HG03571 (cell line): ENCODE measurements around the gene EXD1.
"Not testable (repeated sequence)": the region's sequence is repeated elsewhere in the genome, so short reads cannot be mapped to it uniquely, and the experiment has no call there.

Experiments
- ATAC-seq: cut with Tn5 transposase; IDR thresholded peaks from one replicate; pipeline ENCODE4 v1.9.1; 2021; ENCODE audit not compliant: unreplicated experiment

EXD1 gene, protein sequence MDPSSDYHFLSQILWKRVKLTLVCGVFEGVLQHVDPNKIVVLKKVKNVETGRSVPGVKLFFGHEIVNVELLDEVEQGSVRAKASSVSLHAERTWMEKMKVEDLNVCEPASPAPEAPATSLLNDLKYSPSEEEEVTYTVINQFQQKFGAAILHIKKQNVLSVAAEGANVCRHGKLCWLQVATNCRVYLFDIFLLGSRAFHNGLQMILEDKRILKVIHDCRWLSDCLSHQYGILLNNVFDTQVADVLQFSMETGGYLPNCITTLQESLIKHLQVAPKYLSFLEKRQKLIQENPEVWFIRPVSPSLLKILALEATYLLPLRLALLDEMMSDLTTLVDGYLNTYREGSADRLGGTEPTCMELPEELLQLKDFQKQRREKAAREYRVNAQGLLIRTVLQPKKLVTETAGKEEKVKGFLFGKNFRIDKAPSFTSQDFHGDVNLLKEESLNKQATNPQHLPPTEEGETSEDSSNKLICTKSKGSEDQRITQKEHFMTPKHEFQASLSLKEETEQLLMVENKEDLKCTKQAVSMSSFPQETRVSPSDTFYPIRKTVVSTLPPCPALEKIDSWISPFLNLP

DNA sequence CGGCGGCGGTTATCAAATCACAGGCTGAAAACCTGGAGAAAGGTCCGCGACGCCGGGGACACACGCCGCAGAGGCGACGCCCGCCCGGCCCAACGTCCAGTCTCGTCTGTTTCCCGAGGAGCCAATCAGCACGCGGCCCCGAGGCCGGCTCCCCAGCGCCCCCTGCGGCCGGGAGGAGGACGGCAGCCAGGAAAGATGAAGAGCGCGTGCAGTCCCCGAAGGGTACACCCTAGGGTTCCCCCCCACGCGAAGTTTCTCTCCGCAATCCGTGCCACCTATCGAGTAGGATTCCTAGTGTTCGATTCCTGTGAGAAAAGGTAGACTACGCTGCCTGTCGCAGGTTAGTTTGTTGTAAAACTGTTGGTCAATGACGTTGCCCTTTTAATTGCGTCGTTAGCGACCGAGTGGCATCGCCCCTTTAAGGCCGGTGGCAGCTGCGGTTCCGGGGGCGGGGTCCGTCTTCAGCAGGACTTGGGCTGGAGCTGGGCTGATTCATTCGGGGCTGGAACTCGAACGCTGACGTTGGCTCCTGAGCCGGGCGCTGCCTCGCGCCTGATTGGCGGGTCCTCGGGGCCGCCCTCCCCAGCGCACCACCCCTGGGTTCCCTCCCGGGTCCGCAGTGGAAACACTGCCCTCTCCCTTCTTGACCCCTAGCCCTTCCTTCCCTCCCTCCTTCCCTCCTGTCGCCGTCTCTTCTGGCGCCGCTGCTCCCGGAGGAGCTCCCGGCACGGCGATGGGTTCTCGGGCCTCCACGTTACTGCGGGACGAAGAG is at the start of gene EXD1, which contains the start of gene CHP1:
TSS of gene EXD1 (minus strand) at position 108 of the 772 bp plus-strand sequence. CDS start 4,182 bp downstream, outside the sequence.
TSS of gene CHP1 (plus strand) at position 619 of the 772 bp plus-strand sequence. CDS start at position 734, 115 bp downstream.
- ATAC-seq, result peak; percentile 95

DNA sequence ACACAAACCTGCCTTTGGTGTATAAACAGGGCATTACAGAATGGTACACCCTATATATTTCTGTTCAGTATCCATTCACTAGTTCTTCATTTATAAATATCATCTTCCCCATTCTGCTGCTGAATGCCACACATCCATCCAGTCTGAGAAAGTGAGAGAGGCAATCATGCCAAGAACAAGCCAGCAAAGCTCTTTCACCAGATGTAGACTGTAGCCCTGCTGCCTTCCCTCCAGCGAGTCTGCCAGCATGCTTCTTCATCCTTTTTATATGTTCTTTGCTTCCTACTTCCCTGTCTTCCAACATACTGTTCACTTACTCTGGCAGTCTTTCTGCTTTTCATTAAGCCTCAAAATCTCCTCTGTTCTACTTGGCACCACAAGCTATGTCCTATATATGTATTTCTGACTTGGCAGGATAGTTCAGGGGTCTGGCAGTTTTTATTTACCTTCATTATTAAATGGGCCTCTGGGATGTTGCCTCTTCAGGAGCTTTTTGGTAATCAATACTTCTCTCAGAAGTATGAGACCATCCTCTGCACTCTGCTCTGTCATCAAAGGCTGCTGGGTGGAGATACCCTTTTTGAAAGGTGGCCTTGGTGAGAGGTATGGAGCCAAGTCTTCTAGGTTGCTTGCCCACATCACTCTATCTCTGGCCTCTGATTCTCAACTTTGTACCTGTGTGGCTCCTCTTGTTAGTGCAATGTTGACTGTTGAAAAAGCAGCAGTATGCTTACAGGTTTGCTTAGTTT is 49.2 kb upstream of the EXD1 start:
- ATAC-seq, result no peak

DNA sequence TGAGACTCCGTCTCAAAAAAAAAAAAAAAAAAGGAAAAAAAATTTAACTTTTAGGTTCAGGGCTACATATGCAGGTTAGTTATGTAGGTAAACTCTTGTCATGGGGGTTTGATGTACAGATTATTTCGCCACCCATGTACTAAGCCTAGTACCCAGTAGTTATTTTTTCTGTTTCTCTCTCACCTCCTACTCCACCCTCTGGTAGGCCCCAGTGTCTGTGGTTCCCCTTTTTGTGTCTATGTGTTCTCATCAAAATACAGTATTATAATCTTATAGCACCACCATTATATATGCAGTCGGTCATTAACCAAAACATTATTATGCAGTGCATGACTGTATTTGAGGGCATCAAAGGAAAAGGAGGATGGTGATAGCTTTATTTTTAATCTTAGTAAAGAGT is 47.8 kb upstream of the EXD1 start:
- ATAC-seq, result no peak

DNA sequence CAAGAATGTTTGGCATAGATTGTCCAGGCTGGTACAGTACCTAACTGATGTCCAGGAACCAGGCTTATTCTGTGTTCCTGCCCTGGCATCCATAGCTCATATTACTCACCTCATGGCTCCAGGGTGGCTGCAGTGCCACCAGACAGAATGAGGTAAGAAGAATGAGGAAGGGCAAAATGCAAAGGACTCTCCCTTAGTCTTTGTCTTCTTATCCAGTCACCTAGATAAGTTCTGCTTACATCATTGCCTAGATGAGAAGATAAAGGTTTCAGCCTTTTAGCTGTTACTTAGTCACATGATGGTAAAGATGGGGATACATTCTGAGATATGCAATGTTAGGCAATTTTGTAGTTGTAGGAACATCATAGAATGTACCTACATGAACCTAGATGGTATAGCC is 46.3 kb upstream of the EXD1 start:
- no peak for ATAC-seq

DNA sequence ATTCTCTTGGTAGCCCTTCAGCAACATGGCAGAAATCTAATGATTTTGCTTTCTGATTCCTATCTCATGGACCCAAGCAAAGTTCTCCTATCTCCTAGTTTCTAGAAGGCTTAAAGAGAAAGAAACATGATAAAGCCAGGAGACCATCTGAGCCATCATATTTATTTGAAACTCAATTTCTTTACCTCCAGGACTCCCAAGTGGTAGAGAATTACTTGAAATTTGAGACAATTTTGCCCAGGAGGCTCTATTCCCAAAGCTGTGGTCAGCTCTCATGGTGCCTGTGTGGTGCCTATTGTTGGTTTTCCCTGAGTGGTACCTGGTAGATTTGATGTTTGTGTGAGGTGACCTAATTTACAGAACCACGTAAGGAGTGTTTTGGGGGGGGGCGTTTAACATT is 39.3 kb upstream of the EXD1 start:
- ATAC-seq, result no peak

DNA sequence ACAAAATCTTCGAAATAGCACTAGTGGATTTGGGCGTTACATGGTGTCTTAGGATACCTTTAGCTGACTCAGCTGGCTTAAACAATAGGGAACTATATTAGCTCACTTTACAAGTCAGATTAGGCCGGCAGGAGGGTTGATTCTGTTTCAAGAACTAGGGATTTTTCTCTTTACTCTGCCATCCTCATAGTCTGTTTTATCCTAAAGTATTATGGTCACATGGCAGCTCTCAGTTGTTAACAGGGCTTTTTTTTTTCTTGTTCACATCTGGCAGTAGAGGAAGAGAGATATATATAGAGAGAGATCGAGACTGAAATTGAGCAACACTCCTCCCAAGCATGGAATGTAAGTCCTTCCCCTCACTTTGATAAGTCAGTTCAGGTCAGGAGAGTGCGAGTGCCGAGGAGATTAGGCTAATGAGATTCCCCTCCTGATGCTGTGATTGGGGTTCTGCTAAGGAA is 33.4 kb upstream of the EXD1 start:
- ATAC-seq, result no peak

DNA sequence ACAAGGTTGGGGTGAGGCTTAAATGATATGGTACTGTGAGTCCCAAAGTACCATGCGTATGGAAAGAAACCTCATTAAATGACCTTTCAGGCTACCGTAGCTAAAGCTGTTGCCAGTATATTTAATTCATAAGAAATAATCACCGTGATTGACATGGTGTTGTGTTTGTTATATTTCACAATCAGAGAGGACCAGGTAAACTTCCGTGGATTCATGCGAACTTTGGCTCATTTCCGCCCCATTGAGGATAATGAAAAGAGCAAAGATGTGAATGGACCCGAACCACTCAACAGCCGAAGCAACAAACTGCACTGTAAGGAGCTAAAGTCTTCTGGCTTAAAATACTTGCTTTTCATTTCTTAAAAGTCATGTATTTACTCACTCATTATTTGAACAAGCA is 32.0 kb upstream of the EXD1 start:
- ATAC-seq, result no peak

DNA sequence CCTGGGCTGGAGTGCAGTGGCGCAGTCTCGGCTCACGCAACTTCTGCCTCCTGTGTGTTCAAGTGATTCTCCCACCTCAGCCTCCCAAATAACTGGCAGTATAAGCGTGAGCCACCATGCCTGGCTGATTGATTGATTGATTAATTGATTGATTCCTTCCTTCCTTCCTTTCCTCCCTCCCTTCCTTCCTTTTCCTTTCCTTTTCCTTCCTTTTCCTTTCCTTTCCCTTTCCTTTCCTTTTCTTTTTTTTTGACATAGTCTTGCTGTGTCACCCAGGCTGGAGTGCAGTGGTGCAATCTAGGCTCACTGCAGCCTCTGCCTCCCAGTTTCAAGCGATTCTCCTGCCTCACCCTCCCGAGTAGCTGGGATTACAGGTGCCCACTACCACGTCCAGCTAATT is 30.4 kb upstream of the EXD1 start:
- ATAC-seq, result not testable (repeated sequence)

DNA sequence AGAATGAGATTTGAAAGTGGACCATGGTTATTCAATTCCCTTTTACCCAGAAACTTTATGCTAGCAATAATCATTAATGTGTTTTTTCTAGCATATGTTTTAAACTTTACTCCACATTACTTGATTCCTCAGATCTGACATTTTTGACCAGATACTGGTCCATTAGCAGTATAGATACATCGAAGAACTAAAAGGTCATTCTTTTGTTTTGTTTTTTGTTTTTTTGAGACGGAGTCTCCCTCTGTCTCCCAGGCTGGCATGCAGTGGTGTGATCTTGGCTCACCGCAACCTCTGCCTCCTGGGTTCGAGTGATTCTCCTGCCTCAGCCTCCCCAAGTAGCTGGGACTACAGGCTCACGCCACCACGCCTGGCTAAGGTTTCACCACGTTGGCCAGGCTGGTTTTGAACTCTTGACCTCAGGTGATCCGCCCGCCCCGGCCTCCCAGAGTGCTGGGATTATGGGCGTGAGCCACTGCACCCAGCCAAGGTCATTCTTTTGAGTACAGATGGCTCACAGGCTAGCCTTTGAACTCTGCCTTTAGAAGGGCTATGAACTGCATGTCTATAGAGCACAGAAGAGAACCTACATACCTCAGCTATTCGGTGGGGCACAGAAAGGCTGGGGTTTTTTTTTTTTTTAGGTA is 29.1 kb upstream of the EXD1 start:
- no peak for ATAC-seq

DNA sequence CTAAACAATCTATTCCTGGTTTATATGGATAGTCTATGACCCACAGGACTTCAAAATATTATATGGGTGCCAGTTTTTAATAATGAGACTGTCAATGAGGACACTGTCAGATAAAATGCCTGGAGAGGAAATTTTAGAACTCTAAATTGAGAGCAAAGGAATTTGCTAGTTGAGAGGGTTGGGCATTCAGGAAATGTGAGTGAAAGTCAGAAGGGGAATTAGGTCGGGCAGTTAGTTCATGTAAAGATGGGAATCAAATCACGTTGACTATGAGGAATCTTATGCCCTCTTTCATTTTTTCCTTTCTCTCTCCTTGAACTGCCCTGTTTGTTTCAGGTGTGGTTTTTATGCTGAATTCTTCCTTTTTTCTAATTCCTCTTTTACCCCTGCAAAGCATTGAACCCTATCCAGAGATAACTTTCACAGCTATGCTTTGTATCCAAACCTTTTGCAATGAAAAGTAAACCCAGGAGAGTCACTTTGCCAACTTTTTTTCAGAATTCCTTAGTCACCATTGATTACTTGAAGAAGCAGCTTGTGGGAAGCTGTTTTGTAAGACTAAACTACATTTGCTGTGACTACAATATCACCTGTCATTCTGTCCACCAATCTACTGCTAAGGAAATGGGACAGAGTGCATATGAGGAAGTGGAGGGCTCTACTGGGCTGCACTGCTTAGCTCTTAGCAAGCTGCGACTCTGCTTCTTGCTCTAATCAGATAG is 28.4 kb upstream of the EXD1 start:
- ATAC-seq, result no peak

DNA sequence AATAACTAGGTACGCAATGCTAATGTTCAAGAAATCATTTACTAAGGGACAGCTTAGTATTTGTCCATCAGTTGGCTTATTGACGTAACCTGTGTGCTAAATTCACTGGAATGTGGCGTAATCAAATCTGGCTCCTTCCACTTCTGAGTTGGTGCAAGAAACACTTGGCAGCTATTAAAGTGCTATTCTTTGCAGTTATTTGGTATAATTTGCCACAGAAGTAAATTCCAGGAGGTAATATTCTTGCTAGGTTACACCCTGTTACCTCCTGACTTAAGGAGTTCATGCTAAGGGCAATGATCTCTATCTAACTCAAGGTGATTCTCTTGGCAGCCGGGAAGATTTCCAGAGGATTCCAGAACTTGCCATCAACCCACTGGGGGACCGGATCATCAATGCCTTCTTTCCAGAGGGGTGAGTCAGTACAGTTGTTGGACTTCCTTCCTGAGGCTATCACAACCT is 26.1 kb upstream of the EXD1 start:
- ATAC-seq, result no peak

DNA sequence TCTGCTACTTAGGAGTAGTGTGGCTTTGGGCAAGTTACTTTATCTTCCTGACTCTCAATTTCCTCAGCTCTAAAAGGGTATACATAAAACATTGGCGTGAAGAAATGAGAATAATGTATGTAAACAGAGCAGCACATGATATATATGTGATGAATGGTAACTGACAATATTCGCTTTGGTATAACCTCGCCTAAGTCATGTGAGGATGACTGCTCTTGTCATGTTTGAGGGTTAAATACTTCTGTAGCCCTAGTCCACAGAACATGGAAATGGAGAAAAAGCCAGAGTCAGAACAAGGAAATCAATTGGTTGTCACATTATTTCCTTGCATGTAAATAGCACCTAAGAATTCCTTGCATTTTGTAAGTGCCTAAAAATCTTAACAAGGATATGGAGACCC is 25.5 kb upstream of the EXD1 start:
- no peak for ATAC-seq

DNA sequence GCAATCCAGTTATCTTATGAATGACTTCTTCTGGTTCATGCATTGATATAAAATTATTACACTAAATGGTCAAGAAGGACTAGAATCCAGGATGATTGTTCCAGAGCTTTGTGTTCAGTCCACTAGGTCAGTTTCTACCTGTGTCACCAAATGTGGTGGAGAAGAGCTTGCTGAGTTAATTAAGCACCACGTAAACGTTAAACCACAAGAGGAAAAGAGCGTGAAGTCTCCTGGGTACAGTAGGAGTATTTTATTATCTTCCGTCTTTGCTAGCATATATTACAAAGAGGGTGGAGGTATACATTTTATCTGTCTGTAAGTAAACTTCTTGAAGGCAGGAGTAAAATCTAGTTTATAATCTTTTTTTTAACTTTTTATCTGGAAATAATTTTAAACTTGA is 24.0 kb upstream of the EXD1 start:
- no peak for ATAC-seq

DNA sequence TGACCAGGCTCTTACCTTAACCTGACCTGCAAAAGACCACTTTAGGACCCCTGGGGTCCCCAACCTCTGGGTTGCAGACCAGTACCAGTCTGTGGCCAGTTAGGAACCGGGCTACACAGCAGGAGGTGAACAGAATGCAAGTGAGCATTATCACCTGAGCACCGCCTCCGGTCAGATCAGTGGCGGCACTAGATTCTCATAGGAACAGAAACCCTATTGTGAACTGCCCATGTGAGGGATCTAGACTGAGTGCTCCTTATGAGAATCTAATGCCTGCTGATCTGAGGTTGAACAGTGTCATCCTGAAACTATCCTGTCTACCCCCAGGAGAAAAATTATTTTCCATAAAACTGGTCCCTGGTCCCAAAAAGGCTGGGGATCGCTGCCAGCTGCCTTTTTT is 20.9 kb upstream of the EXD1 start:
- ATAC-seq, result no peak

DNA sequence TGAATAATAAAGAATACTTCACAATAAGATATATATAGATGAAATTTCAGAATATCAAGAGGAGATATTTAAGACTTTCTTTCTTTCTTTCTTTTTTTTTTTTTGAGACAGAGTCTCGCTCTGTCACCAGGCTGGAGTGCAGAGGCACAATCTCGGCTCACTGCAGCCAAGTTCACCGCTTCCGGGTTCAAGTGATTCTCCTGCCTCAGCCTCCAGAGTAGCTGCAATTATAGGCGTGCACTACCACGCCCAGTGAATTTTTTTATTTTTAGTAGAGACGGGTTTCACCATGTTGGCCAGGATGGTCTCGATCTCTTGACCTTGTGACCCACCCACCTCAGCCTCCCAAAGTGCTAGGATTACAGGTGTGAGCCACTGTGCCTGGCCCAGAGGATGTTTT is 20.2 kb upstream of the EXD1 start:
- ATAC-seq, result not testable (repeated sequence)

DNA sequence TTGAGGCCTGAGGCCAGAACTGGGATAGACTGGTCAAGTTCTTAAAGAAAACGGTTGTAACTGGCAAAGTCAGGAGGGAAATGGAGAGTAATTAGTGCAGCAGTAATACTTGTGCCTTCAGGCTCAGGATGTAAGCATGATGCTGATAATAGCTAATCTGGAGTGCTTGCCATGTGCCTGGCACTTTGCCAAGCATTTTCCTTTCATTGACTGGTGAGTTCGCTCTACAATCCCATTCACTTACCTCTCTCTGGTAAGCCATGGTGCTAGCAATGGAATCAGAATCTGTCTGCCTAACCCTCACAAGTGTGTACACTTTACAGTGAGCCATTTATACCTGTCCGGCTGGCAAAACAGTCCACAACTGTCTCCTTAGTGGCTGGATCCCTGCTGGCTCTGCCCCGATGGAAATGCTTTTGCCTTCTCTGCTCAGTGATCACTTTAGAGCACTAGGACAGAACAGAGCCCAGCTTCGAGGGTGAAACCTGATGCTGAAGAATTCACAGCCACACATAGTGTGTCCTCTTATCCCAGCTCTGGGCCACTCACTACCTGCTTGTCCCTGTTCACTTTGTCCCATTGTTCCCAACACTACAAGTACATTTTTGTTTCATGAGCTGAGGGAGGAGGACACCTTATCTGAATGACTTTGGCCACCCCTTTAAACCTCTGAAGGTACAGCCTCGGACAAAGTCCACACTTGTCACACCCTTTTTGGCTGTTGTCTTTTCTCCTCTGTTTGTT is 10.8 kb upstream of the EXD1 start:
- no peak for ATAC-seq

DNA sequence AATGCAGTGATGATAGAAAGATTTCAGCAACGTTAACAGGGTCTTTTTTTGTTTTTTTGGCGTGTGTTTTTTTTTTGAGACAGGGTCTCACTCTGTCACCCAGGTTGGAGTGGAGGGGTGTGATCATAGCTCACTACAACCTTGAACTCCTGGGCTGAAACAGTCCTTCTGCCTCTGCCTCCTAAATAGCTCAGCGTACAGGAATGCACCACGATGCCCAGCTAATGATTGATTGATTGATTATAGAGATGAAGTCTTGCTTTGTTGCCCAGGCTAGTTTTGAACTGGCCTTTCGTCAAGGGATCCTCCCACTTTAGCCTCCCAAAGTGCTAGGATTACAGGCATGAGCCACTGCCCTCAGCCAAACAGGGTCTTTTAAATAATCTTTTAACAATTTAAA is 7.5 kb upstream of the EXD1 start:
- no peak for ATAC-seq

DNA sequence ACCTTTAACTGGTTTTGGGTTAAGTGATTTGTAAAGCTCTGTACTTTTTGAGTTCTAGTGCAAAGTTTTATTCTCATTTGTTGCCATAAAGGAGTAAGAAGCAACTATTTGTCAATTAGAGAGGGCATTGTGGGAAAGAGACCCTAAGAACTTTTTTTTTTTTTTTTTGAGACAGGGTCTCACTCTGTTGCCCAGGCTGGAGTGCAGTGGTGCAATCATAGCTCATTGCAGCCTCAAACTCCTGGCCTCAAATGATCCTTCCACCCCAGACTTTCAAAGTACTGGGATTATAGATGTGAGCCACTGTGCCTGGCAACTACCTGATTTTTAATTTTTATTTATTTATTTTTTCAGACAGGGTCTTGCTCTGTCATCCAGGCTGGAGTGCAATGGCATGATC is 5.4 kb upstream of the EXD1 start:
- ATAC-seq, result no peak

DNA sequence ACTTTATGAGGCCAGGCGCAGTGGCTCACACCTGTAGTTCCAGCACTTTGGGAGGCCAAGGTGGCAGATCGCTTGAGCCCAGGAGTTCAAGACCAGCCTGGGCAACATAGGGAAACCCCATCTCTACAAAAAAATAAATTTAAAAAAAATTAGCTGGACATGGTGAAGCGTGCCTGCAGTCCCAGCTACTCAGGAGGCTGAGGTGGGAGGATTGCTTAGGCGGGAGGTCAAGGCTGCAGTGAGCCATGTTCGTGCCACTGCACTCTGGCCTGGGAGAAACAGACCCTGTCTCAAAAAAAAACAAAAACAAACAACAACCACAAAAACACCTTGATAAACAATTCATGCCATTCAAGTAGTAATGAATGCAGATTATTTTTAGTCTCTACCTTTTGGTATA is 4.7 kb upstream of the EXD1 start:
- ATAC-seq, result not testable (repeated sequence)
